ENCODE results near the gene ABCC6. TPM values are rescaled to one million over a fixed set of nuclear protein-coding genes. Genes with fewer than 3 reads are reported as not detected.

The ABCC6 gene
- total RNA-seq, 1 experiment from 2014 or later: 2.7 TPM

DNA sequence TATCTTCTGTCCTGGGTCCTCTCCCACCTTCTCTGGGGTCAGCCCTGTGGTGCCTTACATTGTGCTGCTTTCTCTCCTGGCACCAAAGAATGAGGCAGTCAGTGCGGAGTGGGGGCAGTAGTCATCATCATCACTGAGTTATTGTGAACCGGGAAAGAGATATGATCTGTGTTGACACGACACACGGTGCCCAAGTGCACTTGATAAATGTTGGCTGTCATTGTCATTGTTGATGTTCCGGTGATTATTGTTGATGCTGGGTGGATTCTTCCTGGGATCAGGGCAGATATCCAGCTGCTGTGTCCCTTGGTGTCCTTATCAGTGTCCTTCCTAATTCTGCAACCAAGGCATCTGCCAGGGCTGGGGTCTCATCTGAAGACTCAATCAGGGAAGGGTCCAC, 121.7 kb downstream of the ABCC6 start:
- ATAC-seq (no peak), DNase-seq (ENCODE audit: low read depth, low spot score) (no peak)
- Histone ChIP-seq H3K9me3 (ENCODE audit: control insufficient read depth in 1 of 2, insufficient read depth in 1 of 2, low read depth in 1 of 2, low read length in 2 of 2) (no peaks in the 10 kb centered on the region), H3K27me3 (ENCODE audit: insufficient read depth, low read length) (no peaks in the 10 kb centered on the region), H3K9me2 (ENCODE audit: insufficient read depth) (no peaks in the 10 kb centered on the region), H3K4me1 (ENCODE audit: control insufficient read depth in 1 of 2, insufficient read depth in 2 of 2, low read length in 2 of 2) (no peaks in the 10 kb centered on the region), H3K4me2 (ENCODE audit: low read length) (no peak overlapping the region), H3K27ac (ENCODE audit: low read depth, low read length) (no peak overlapping the region), H3K9ac (ENCODE audit: low read length) (no peak overlapping the region), H2AFZ (ENCODE audit: low read depth, low read length, poor library complexity, severe bottlenecking) (no peak overlapping the region), H3K4me3 (replicated peaks in 1 of 2; ENCODE audit: low read depth in 1 of 2, low read length in 2 of 2) (no peak overlapping the region), H3K36me3 (ENCODE audit: control insufficient read depth in 1 of 2, insufficient read depth in 2 of 2, low read length in 2 of 2) (peaks cover 22 to 26% of the 10 kb centered on the region in 2 experiments; a peak in 3 of 4 replicates), H4K20me1 (ENCODE audit: insufficient read depth) (no peaks in the 10 kb centered on the region), H3K79me2 (ENCODE audit: insufficient read depth, low read length) (no peaks in the 10 kb centered on the region)
- no peak for TF ChIP-seq SP1 (IDR thresholded peaks at IDR 0.05; ENCODE audit: low read depth)
- TF ChIP-seq ELF1 (IDR thresholded peaks at IDR 0.05; ENCODE audit: borderline replicate concordance, low read depth): no peak
- no peak for TF ChIP-seq JUND (IDR thresholded peaks at IDR 0.05)
- TF ChIP-seq, protein P1, sequence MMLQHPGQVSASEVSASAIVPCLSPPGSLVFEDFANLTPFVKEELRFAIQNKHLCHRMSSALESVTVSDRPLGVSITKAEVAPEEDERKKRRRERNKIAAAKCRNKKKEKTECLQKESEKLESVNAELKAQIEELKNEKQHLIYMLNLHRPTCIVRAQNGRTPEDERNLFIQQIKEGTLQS (IDR thresholded peaks at IDR 0.05): no peak
- TF ChIP-seq EZH2 (IDR thresholded peaks at IDR 0.05): no peak
- no peak for TF ChIP-seq ZNF274 (IDR thresholded peaks at IDR 0.05; ENCODE audit: low read depth, low read length)
- TF ChIP-seq, protein P2, sequence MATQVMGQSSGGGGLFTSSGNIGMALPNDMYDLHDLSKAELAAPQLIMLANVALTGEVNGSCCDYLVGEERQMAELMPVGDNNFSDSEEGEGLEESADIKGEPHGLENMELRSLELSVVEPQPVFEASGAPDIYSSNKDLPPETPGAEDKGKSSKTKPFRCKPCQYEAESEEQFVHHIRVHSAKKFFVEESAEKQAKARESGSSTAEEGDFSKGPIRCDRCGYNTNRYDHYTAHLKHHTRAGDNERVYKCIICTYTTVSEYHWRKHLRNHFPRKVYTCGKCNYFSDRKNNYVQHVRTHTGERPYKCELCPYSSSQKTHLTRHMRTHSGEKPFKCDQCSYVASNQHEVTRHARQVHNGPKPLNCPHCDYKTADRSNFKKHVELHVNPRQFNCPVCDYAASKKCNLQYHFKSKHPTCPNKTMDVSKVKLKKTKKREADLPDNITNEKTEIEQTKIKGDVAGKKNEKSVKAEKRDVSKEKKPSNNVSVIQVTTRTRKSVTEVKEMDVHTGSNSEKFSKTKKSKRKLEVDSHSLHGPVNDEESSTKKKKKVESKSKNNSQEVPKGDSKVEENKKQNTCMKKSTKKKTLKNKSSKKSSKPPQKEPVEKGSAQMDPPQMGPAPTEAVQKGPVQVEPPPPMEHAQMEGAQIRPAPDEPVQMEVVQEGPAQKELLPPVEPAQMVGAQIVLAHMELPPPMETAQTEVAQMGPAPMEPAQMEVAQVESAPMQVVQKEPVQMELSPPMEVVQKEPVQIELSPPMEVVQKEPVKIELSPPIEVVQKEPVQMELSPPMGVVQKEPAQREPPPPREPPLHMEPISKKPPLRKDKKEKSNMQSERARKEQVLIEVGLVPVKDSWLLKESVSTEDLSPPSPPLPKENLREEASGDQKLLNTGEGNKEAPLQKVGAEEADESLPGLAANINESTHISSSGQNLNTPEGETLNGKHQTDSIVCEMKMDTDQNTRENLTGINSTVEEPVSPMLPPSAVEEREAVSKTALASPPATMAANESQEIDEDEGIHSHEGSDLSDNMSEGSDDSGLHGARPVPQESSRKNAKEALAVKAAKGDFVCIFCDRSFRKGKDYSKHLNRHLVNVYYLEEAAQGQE (IDR thresholded peaks at IDR 0.05; ENCODE audit: low read depth): no peak
- no peak for TF ChIP-seq SIN3A (IDR thresholded peaks at IDR 0.05; ENCODE audit: low read depth)
- no peak for TF ChIP-seq CTCF (IDR thresholded peaks at IDR 0.05 in 2 of 3, conservative IDR thresholded peaks at IDR 0.05 in 1 of 3; ENCODE audit: borderline replicate concordance in 1 of 3, insufficient read depth in 1 of 3, low read depth in 2 of 3, low read length in 2 of 3)
- no peak for TF ChIP-seq CBX3 (IDR thresholded peaks at IDR 0.05; ENCODE audit: low read depth)
- no peak for TF ChIP-seq TCF7L2 (IDR thresholded peaks at IDR 0.05; ENCODE audit: borderline replicate concordance, extremely low read depth, insufficient read depth, insufficient read length)
- TF ChIP-seq CEBPB (IDR thresholded peaks at IDR 0.05; ENCODE audit: low read depth): no peak
- no peak for TF ChIP-seq MAX (IDR thresholded peaks at IDR 0.05)
- TF ChIP-seq, protein P3, sequence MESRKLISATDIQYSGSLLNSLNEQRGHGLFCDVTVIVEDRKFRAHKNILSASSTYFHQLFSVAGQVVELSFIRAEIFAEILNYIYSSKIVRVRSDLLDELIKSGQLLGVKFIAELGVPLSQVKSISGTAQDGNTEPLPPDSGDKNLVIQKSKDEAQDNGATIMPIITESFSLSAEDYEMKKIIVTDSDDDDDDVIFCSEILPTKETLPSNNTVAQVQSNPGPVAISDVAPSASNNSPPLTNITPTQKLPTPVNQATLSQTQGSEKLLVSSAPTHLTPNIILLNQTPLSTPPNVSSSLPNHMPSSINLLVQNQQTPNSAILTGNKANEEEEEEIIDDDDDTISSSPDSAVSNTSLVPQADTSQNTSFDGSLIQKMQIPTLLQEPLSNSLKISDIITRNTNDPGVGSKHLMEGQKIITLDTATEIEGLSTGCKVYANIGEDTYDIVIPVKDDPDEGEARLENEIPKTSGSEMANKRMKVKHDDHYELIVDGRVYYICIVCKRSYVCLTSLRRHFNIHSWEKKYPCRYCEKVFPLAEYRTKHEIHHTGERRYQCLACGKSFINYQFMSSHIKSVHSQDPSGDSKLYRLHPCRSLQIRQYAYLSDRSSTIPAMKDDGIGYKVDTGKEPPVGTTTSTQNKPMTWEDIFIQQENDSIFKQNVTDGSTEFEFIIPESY (IDR thresholded peaks at IDR 0.05; ENCODE audit: extremely low read depth, insufficient replicate concordance, low read length): no peak
- TF ChIP-seq YY1 (IDR thresholded peaks at IDR 0.05; ENCODE audit: extremely low read depth, insufficient replicate concordance, low read depth, low read length): no peak
- TF ChIP-seq RAD21 (IDR thresholded peaks at IDR 0.05; ENCODE audit: low read depth): no peak
- no peak for TF ChIP-seq EZH2phosphoT487 (IDR thresholded peaks at IDR 0.05; ENCODE audit: borderline replicate concordance)
- no peak for TF ChIP-seq SRF (IDR thresholded peaks at IDR 0.05; ENCODE audit: low read depth)
- no peak for TF ChIP-seq FOSL1 (IDR thresholded peaks at IDR 0.05; ENCODE audit: low read depth)
- no TSS peak for BruUV-seq (replicated peaks)
- CTCF ChIA-PET: no interaction called here
- intact Hi-C loops (cut with micrococcal nuclease): no loop called here
- POLR2A ChIA-PET: no interaction called here
- RAD21 ChIA-PET (ENCODE audit: low non-redundant PET in 1 of 2, low total read pairs in 2 of 2, uncharacterized antibody in 2 of 2, unreplicated experiment in 2 of 2): no interaction called here

All from HCT116 (cell line).